Measurements from ENCODE around the gene PLA2G2D. TPM values are rescaled to one million over a fixed set of nuclear protein-coding genes. Genes with fewer than 3 reads are reported as not detected.

The PLA2G2D gene
- total and polyA plus RNA-seq, 10 of the 15 experiments (the other 5 are each of a cell fraction or from before 2014, with no cell fraction given) = 0.06 to 0.38 (median 0.16) TPM; not detected in 2

DNA sequence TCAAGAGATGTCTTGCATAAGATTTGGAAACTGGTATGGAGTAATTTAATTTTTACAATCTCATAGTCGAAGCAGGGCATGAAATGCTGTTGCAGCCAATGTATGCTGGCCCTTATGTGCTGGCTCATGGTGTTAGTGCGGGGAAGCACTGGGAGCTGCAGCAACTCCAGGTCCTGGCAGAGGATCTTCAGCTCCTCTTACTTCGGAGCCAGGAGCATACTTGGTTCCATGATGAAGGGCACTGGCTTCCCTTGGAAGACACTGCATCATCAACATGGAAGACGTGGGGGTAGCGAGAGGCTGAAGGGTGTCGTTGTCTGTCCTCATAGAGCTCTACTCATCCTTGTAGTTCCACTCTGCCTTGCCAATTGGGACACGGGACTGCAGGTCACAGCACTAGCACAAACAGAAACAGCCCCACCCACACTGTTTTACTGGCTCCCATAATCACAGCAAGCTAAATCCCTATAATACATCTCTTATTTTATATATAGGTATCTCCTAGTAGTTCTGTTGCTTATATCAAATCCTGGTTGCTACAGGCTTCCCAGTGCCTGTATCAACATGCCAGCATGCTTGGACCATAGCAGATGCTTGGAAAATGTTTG is 22.4 kb downstream of the PLA2G2D start:
- Histone ChIP-seq H3K27ac (ENCODE audit: control insufficient read depth, insufficient read depth) (no peak overlapping the region), H2AFZ (ENCODE audit: control insufficient read depth, low read depth, low read length) (no peak overlapping the region), H3K9ac (ENCODE audit: control insufficient read depth, insufficient read depth, low read length) (no peak overlapping the region), H3K9me3 (replicated peaks; ENCODE audit: control insufficient read depth, insufficient read depth, low read length) (no peaks in the 10 kb centered on the region), H4K20me1 (ENCODE audit: control insufficient read depth, insufficient read depth) (no peaks in the 10 kb centered on the region), H3K79me2 (ENCODE audit: control insufficient read depth, insufficient read depth, low read length) (no peaks in the 10 kb centered on the region), H3K4me3 (no peak overlapping the region), H3K27me3 (replicated peaks in 1 of 2; ENCODE audit: control insufficient read depth in 2 of 2, insufficient read depth in 2 of 2, low read length in 1 of 2) (no peaks in the 10 kb centered on the region; a peak in 1 of 4 replicates), H3K36me3 (ENCODE audit: control insufficient read depth in 2 of 2, insufficient read depth in 2 of 2, low read length in 1 of 2) (no peaks in the 10 kb centered on the region), H3K4me1 (ENCODE audit: control insufficient read depth, insufficient read depth, low read length) (no peaks in the 10 kb centered on the region), H3K4me2 (ENCODE audit: control insufficient read depth, insufficient read depth) (no peak overlapping the region)
- ChIA-PET POLR2A (no interaction called here), RAD21 (ENCODE audit: unreplicated experiment) (interaction anchor here (1.9 kb wide), 1 partner anchor 55 kb away, joined by 6 read pairs; no protein-coding TSS in a partner anchor), CTCF (interaction anchor here (0.7 to 8.9 kb wide), 2 partner anchors 16 to 54 kb away, joined by 3 to 181 read pairs; no protein-coding TSS in a partner anchor), SMC1A (ENCODE audit: uncharacterized antibody, unreplicated experiment) (interaction anchor here (1.0 to 3.5 kb wide), 2 partner anchors 31 to 98 kb away, joined by 3 to 12 read pairs; no protein-coding TSS in a partner anchor)
- BruUV-seq (replicated peaks) = no TSS peak
- in situ Hi-C loops (cut with MboI) = no loop called here
- DNase-seq (ENCODE audit: low read depth, low spot score) (no peak), FAIRE-seq (no peak), ATAC-seq (no peak)
- 34% methylated on average over 7 of the region's 7 CpGs for WGBS (ENCODE audit: insufficient coverage, insufficient replicate concordance, low lambda C conversion rate, missing lambda C conversion rate)
- intact Hi-C loops (cut with micrococcal nuclease; ENCODE audit: unreplicated experiment) = no loop called here
- TF ChIP-seq CBX3 (IDR thresholded peaks at IDR 0.05; ENCODE audit: borderline replicate concordance, low read depth) (no peak), YY1 (IDR thresholded peaks at IDR 0.05; ENCODE audit: low read depth, low read length) (no peak), CREB1 (IDR thresholded peaks at IDR 0.05; ENCODE audit: low read depth) (no peak)
- TF ChIP-seq, protein P1, sequence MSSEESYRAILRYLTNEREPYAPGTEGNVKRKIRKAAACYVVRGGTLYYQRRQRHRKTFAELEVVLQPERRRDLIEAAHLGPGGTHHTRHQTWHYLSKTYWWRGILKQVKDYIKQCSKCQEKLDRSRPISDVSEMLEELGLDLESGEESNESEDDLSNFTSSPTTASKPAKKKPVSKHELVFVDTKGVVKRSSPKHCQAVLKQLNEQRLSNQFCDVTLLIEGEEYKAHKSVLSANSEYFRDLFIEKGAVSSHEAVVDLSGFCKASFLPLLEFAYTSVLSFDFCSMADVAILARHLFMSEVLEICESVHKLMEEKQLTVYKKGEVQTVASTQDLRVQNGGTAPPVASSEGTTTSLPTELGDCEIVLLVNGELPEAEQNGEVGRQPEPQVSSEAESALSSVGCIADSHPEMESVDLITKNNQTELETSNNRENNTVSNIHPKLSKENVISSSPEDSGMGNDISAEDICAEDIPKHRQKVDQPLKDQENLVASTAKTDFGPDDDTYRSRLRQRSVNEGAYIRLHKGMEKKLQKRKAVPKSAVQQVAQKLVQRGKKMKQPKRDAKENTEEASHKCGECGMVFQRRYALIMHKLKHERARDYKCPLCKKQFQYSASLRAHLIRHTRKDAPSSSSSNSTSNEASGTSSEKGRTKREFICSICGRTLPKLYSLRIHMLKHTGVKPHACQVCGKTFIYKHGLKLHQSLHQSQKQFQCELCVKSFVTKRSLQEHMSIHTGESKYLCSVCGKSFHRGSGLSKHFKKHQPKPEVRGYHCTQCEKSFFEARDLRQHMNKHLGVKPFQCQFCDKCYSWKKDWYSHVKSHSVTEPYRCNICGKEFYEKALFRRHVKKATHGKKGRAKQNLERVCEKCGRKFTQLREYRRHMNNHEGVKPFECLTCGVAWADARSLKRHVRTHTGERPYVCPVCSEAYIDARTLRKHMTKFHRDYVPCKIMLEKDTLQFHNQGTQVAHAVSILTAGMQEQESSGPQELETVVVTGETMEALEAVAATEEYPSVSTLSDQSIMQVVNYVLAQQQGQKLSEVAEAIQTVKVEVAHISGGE (CRISPR knock-in tag; IDR thresholded peaks at IDR 0.05) = no peak
